A549 (cell line): ENCODE data around the gene ATP2B3. TPM values are rescaled to one million over a fixed set of nuclear protein-coding genes. Genes with fewer than 3 reads are reported as not detected.

Source experiments
- ATAC-seq, 2 experiments: fragments of 200-7000 bp in 1 of 2; fragments of >200 bp in 1 of 2; cut with Nextera tagmentation in 1 of 2; cut with Tn5 transposase in 1 of 2; 3 replicates each; pipeline versions ENCODE4 v1.8.0 to v1.9.1; 2018 to 2020; ENCODE audit warnings: mild to moderate bottlenecking in 1 of 2, moderate library complexity in 1 of 2
- CTCF ChIA-PET: fragments of 300-600 bp; sonication (Branson Sonifier 250); formaldehyde crosslinking; extraction: SDS; loops from one replicate; lab custom pipeline; 2021; ENCODE audit warnings: antibody characterized with exemption, inconsistent platforms; lab: Yijun Ruan, JAX
- POLR2A ChIA-PET: fragments of 350-600 bp; formaldehyde crosslinking; extraction: SDS; loops from one replicate; lab custom pipeline; 2021; ENCODE audit warnings: antibody characterized with exemption, inconsistent platforms; lab: Yijun Ruan, JAX
- DNase-seq, 2 experiments: peaks; one replicate each; pipeline versions ENCODE4 v3.0.0 to v3.0.0-alpha.2; 2011 to 2016; ENCODE audit warnings: low read depth in 1 of 2, low spot score in 1 of 2
- FAIRE-seq: peaks from 2 replicates; lab custom pipeline; 2011; peaks lifted over from hg19 to GRCh38; lab: Jason Lieb, UNC
- H3K27ac ChIP-seq, 2 experiments: fragments of >200 bp; sonication (Bioruptor Twin); formaldehyde crosslinking; 3 replicates each; pipeline ENCODE4 v1.5.1; 2016 to 2017
- H3K4me1 ChIP-seq: fragments of >200 bp; sonication (Bioruptor Twin); formaldehyde crosslinking; 3 replicates; pipeline ENCODE4 v1.6.1; 2016
- H3K4me2 ChIP-seq: fragments of >200 bp; sonication (Bioruptor Twin); formaldehyde crosslinking; 3 replicates; pipeline ENCODE4 v1.6.1; 2016
- H3K4me3 ChIP-seq: fragments of >200 bp; sonication (Bioruptor Twin); formaldehyde crosslinking; 3 replicates; pipeline ENCODE4 v1.5.1; 2016
- H3K9me3 ChIP-seq: fragments of >200 bp; sonication (Bioruptor Twin); formaldehyde crosslinking; 3 replicates; pipeline ENCODE4 v1.6.1; 2016
- BHLHE40 ChIP-seq: IDR thresholded peaks from 2 replicates; pipeline ENCODE4 v1.6.1; 2012; ENCODE audit warnings: low read depth, low read length, inconsistent platforms
- CBX2 ChIP-seq: fragments of 200-600 bp; sonication (generic); IDR thresholded peaks from 2 replicates; pipeline ENCODE4 v1.6.1; 2016; ENCODE audit warnings: low read depth, mild to moderate bottlenecking, borderline replicate concordance
- CEBPB ChIP-seq, 2 experiments: fragments of >200 bp in 1 of 2; sonication (Bioruptor Twin) in 1 of 2; formaldehyde crosslinking in 1 of 2; IDR thresholded peaks; 2 replicates each; pipeline ENCODE4 v1.6.1; 2012 to 2016
- CHD2 ChIP-seq: fragments of 150-350 bp; IDR thresholded peaks from 2 replicates; pipeline ENCODE4 v1.6.1; 2014; ENCODE audit warnings: low read length; ENCODE audit not compliant: partially characterized antibody
- CHD4 ChIP-seq: fragments of 200-600 bp; sonication (generic); IDR thresholded peaks from 2 replicates; pipeline ENCODE4 v1.6.1; 2016; ENCODE audit warnings: antibody characterized with exemption, mild to moderate bottlenecking, borderline replicate concordance
- EHF ChIP-seq: fragments of 250-450 bp; sonication (Bioruptor Pico); IDR thresholded peaks from 2 replicates; pipeline ENCODE4 v1.5.0; 2020; ENCODE audit warnings: mild to moderate bottlenecking
- EP300 ChIP-seq, 2 experiments: fragments of >200 bp; sonication (Bioruptor Twin); formaldehyde crosslinking; IDR thresholded peaks; 2 replicates in 1 of 2; 3 replicates in 1 of 2; pipeline ENCODE4 v1.6.1; 2016 to 2017
- FOSB ChIP-seq: fragments of 250-450 bp; sonication (Bioruptor Pico); IDR thresholded peaks from 2 replicates; pipeline ENCODE4 v1.5.0; 2020; ENCODE audit warnings: mild to moderate bottlenecking, moderate library complexity
- FOXS1 ChIP-seq: fragments of 250-450 bp; sonication (Bioruptor Pico); IDR thresholded peaks from 2 replicates; pipeline ENCODE4 v1.5.0; 2020; ENCODE audit warnings: mild to moderate bottlenecking, moderate library complexity
- HOXB5 ChIP-seq: fragments of 250-450 bp; sonication (Bioruptor Pico); IDR thresholded peaks from 2 replicates; pipeline ENCODE4 v1.5.0; 2020; ENCODE audit warnings: mild to moderate bottlenecking, moderate library complexity
- MAZ ChIP-seq: fragments of 150-350 bp; IDR thresholded peaks from 2 replicates; pipeline ENCODE4 v1.6.1; 2014; ENCODE audit warnings: antibody characterized with exemption, low read depth, low read length, borderline replicate concordance
- NFE2L2 ChIP-seq: fragments of 150-350 bp; conservative IDR thresholded peaks from 2 replicates; pipeline ENCODE4 v1.6.1; 2014; ENCODE audit warnings: low read length
- POLR2A ChIP-seq: IDR thresholded peaks from 2 replicates; pipeline ENCODE4 v1.6.1; 2012; ENCODE audit warnings: mild to moderate bottlenecking, low read length
- POLR2AphosphoS2 ChIP-seq: conservative IDR thresholded peaks from 2 replicates; pipeline ENCODE4 v1.6.1; 2012; ENCODE audit warnings: low read length, improper control_type of control experiment, inconsistent platforms
- RAD21 ChIP-seq, 2 experiments: fragments of >200 bp in 1 of 2; sonication (Bioruptor Twin) in 1 of 2; formaldehyde crosslinking in 1 of 2; IDR thresholded peaks in 1 of 2; conservative IDR thresholded peaks in 1 of 2; 2 replicates in 1 of 2; 3 replicates in 1 of 2; pipeline ENCODE4 v1.6.1; 2012 to 2018; ENCODE audit warnings: inconsistent platforms in 1 of 2
- RCOR1 ChIP-seq: fragments of 150-350 bp; IDR thresholded peaks from 2 replicates; pipeline ENCODE4 v1.6.1; 2014; ENCODE audit warnings: antibody characterized with exemption, low read length, low read depth
- RFX5 ChIP-seq: fragments of 450-650 bp; IDR thresholded peaks from 2 replicates; pipeline ENCODE4 v1.7.1; 2014; ENCODE audit warnings: antibody characterized with exemption, mild to moderate bottlenecking, moderate library complexity
- RNF2 ChIP-seq: fragments of 200-600 bp; sonication (generic); IDR thresholded peaks from 2 replicates; pipeline ENCODE4 v1.6.1; 2016; ENCODE audit warnings: low read depth, mild to moderate bottlenecking, antibody characterized with exemption, moderate library complexity, borderline replicate concordance
- TFCP2L1 ChIP-seq: fragments of 250-450 bp; sonication (Bioruptor Pico); IDR thresholded peaks from 2 replicates; pipeline ENCODE4 v1.5.0; 2021; ENCODE audit warnings: mild to moderate bottlenecking
- ZFP36 ChIP-seq: fragments of 450-650 bp; IDR thresholded peaks from 2 replicates; pipeline ENCODE4 v1.6.1; 2014; ENCODE audit warnings: borderline replicate concordance; ENCODE audit not compliant: partially characterized antibody
- WGBS: methylation state at CpG from one replicate; pipeline ENCODE4 v1.1.6; 2017; ENCODE audit errors: missing lambda C conversion rate; 5-methylcytosine and 5-hydroxymethylcytosine counted together
- polyA plus RNA-seq, 4 experiments: library from polyadenylated mRNA; depleted of rRNA in 3 of 4; stranded (reverse); fragments of >200 nt; fragmentation: RNase III in 1 of 4; extraction: RNeasy Plus Mini Kit Qiagen cat#74134 plus additional on column Dnase treatment in 1 of 4; gene quantifications; 2 replicates in 3 of 4; 3 replicates in 1 of 4; pipeline ENCODE4 v1.2.3, GENCODE V29; 2011 to 2017
- TF ChIP-seq, protein P1 (sequence below): fragments of 450-650 bp; IDR thresholded peaks from 2 replicates; pipeline ENCODE4 v1.6.1; 2014; ENCODE audit warnings: antibody characterized with exemption
- TF ChIP-seq, protein P2 (sequence below): fragments of >200 bp; sonication (Bioruptor Twin); formaldehyde crosslinking; IDR thresholded peaks from 3 replicates; pipeline ENCODE4 v1.5.1; 2016
- TF ChIP-seq, protein P3 (sequence below): fragments of 250-450 bp; sonication (Bioruptor Pico); IDR thresholded peaks from 2 replicates; pipeline ENCODE4 v1.5.0; 2020; ENCODE audit warnings: low read depth, mild to moderate bottlenecking, moderate library complexity
- TF ChIP-seq, protein P4 (sequence below): IDR thresholded peaks from 2 replicates; pipeline ENCODE4 v1.6.1; 2012

The ATP2B3 gene
- polyA plus RNA-seq, 2 of the 4 experiments (the other 2 are of a cell fraction), result 0.13 to 0.30 TPM

DNA sequence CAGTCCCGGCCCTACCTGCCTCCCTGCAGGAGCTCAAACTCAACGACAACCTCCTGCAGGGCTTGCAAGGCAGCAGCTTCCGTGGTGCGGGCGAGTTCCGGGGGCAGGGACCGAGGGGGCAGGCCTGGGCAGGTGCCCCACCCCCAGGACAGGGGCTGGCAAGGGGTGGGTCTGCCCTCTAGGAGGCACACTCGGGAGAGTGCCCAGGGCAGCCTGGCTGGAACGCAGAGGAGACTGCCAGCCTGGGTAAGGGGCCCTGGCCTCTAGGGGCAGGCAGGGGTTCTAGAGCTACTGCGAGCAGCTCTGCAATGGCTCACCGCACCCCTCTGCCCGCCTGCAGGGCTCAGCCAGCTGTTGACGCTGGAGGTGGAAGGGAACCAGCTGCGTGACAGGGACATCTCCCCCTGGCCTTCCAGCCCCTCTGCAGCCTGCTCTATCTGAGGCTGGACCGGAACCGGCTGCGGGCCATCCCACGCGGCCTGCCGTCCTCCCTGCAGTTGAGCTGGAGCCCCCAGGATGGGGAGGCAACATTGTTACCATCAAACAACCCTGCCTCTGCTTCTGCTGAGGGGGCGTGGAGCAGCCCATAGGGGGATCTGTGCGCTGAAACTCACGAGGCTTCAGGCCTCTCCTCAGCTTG, 34.9 kb upstream of the ATP2B3 start (continued):
- TF ChIP-seq, protein P1, sequence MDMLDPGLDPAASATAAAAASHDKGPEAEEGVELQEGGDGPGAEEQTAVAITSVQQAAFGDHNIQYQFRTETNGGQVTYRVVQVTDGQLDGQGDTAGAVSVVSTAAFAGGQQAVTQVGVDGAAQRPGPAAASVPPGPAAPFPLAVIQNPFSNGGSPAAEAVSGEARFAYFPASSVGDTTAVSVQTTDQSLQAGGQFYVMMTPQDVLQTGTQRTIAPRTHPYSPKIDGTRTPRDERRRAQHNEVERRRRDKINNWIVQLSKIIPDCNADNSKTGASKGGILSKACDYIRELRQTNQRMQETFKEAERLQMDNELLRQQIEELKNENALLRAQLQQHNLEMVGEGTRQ, result no peak
- TF ChIP-seq POLR2A (no peak), RAD21 (conservative IDR thresholded peaks at IDR 0.05 in 1 of 2, IDR thresholded peaks at IDR 0.05 in 1 of 2) (no peak), HOXB5 (CRISPR knock-in tag) (no peak)

DNA sequence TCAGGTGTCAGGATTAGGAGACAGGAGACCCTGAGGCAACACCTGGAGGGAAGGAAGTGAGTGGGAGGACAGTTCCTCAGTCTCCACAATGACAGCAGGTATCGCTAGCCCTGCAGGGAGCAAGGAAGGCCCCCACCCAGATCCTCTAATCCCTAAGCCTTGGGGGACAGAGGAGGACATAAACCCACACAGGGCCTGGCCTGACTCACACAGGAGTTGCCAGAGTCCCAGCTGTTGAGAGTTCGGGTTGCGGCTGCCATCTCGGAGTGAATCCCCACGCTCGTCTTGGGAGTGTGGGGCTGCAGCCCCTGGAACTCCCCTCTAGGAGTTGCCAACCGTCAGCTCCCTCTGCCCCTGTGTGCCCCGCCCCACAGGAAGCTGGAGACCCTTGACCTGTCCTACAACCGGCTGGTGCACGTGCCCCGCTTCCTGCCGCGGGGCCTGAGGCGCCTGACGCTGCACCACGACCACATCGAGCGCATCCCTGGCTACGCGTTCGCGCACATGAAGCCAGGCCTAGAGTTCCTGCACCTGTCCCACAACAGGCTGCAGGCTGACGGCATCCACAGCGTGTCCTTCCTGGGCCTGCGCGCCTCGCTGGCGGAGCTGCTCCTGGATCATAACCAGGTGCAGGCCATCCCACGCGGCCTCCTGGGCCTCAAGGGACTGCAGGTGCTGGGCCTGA, 31.9 kb upstream of the ATP2B3 start:
- FAIRE-seq, result no peak

DNA sequence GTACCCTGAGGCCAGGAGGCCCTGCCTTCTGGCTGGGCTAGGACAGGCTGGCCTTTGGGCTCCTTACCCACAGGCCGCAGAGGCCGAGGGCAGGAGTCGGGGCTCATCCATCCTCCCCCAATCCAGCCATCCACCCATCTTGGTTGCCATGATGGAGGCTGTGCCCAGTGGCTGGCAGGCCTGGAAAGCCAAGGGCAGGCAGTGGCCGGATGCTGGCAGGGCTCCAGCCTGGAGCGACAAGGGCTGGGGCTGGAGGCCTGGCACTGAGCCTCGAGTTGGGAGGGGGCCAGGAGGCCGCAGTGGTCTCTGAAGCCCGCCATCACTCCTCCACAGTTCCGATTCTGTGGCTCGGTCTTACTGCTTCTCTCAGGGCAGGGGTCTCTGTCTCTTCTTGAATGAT, 31.3 kb upstream of the ATP2B3 start:
- CTCF ChIA-PET, result interaction anchor here (1.6 to 3.5 kb wide), 2 partner anchors 21 to 25 kb away, joined by 4 to 16 read pairs; no protein-coding TSS in a partner anchor
- Histone ChIP-seq H3K4me2 (no peak overlapping the region), H3K4me1 (peaks cover 9% of the 10 kb centered on the region; the same call in 1 of the 3 replicates), H3K4me3 (no peak overlapping the region), H3K9me3 (no peaks in the 10 kb centered on the region), H3K27ac (no peak overlapping the region)
- FAIRE-seq, result no peak
- no peak for DNase-seq
- WGBS, result 90% methylated on average over 6 of the region's 10 CpGs
- TF ChIP-seq RNF2, result no peak
- TF ChIP-seq, protein P2, sequence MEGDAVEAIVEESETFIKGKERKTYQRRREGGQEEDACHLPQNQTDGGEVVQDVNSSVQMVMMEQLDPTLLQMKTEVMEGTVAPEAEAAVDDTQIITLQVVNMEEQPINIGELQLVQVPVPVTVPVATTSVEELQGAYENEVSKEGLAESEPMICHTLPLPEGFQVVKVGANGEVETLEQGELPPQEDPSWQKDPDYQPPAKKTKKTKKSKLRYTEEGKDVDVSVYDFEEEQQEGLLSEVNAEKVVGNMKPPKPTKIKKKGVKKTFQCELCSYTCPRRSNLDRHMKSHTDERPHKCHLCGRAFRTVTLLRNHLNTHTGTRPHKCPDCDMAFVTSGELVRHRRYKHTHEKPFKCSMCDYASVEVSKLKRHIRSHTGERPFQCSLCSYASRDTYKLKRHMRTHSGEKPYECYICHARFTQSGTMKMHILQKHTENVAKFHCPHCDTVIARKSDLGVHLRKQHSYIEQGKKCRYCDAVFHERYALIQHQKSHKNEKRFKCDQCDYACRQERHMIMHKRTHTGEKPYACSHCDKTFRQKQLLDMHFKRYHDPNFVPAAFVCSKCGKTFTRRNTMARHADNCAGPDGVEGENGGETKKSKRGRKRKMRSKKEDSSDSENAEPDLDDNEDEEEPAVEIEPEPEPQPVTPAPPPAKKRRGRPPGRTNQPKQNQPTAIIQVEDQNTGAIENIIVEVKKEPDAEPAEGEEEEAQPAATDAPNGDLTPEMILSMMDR, result no peak
- TF ChIP-seq EHF (CRISPR knock-in tag), result no peak
- TF ChIP-seq CEBPB (IDR thresholded peaks at IDR 0.05), result no peak
- TF ChIP-seq, protein P1, result no peak
- no peak for TF ChIP-seq RAD21 (conservative IDR thresholded peaks at IDR 0.05 in 1 of 2, IDR thresholded peaks at IDR 0.05 in 1 of 2)
- no peak for TF ChIP-seq CHD2
- no peak for TF ChIP-seq FOXS1 (CRISPR knock-in tag)
- TF ChIP-seq TFCP2L1 (CRISPR knock-in tag), result no peak
- TF ChIP-seq ZFP36, result no peak
- no peak for TF ChIP-seq RFX5
- no peak for TF ChIP-seq RCOR1
- no peak for TF ChIP-seq POLR2AphosphoS2
- no peak for TF ChIP-seq HOXB5 (CRISPR knock-in tag)
- POLR2A ChIA-PET, result no interaction called here
- no peak for ATAC-seq

More for the DNA sequence above, 31.9 kb upstream of the ATP2B3 start:
- ChIA-PET CTCF (interaction anchor here (0.7 to 3.5 kb wide), 4 partner anchors 15 to 453 kb away, joined by 3 to 16 read pairs (median 4); partner anchors contain the start of gene HAUS7), POLR2A (no interaction called here)
- H3K27ac ChIP-seq, result no peak overlapping the region
- no peak overlapping the region for H3K4me2 ChIP-seq
- WGBS, result 89% methylated on average over 3 of the region's 30 CpGs
- H3K9me3 ChIP-seq, result no peaks in the 10 kb centered on the region
- no peak for TF ChIP-seq CHD4
- TF ChIP-seq, protein P2, result no peak
- TF ChIP-seq, protein P3, sequence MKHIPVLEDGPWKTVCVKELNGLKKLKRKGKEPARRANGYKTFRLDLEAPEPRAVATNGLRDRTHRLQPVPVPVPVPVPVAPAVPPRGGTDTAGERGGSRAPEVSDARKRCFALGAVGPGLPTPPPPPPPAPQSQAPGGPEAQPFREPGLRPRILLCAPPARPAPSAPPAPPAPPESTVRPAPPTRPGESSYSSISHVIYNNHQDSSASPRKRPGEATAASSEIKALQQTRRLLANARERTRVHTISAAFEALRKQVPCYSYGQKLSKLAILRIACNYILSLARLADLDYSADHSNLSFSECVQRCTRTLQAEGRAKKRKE, result no peak
- no peak for TF ChIP-seq CBX2
- TF ChIP-seq TFCP2L1 (CRISPR knock-in tag), result no peak
- no peak for TF ChIP-seq BHLHE40
- no peak for TF ChIP-seq CHD2
- no peak for TF ChIP-seq CEBPB (IDR thresholded peaks at IDR 0.05)
- TF ChIP-seq POLR2AphosphoS2, result no peak
- no peak for TF ChIP-seq EP300 (IDR thresholded peaks at IDR 0.05)
- TF ChIP-seq NFE2L2, result no peak
- TF ChIP-seq, protein P1, result no peak
- no peak for TF ChIP-seq RCOR1
- TF ChIP-seq, protein P4, sequence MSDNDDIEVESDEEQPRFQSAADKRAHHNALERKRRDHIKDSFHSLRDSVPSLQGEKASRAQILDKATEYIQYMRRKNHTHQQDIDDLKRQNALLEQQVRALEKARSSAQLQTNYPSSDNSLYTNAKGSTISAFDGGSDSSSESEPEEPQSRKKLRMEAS, result no peak
- no peak for TF ChIP-seq MAZ
- TF ChIP-seq POLR2A, result no peak
- TF ChIP-seq FOSB (CRISPR knock-in tag), result no peak
- TF ChIP-seq HOXB5 (CRISPR knock-in tag), result no peak
- H3K4me1 ChIP-seq, result peaks cover 9% of the 10 kb centered on the region; the same call in 1 of the 3 replicates
- DNase-seq (no peak), ATAC-seq (no peak)
- H3K4me3 ChIP-seq, result no peak overlapping the region
